ENCODE results near the gene SLC23A2. TPM values are rescaled to one million over a fixed set of nuclear protein-coding genes. Genes with fewer than 3 reads are reported as not detected.

SLC23A2 gene
- total RNA-seq, 4 donors from 2014 or later = 2.6 to 3.6 (median 3.1) TPM

DNA sequence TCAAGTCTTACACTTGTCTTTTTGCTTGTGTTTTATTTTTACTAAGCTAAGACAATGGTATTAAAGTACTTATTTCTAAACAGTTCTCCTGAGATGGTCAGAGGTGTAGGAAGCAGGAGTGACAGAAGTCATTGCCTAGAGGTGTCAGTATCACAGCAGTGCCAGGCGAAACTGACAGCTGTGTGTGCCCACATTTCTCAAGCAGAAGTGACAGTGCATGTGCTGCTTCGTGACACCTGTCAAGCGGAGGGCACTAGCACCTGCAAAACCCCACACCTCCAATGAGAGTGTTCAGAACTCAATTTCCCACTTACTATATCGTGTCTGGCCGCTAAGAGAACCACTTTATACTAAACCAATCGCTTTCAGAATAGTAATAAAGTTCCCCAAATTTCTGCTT lies 82.8 kb downstream of the SLC23A2 start:
- Histone ChIP-seq H3K27me3 (no peaks in the 10 kb centered on the region), H3K27ac (no peak overlapping the region), H3K36me3 (no peaks in the 10 kb centered on the region), H3K4me3 (no peak overlapping the region), H3K9me3 (no peaks in the 10 kb centered on the region), H3K4me1 (no peaks in the 10 kb centered on the region)
- intact Hi-C loops (cut with DNase I; ENCODE audit: low total_unique reads) (no loop called here), in situ Hi-C loops (cut with MboI; ENCODE audit: low sequenced_read_pairs in 4 of 4) (no loop called here)
- no peak for TF ChIP-seq POLR2A (IDR thresholded peaks at IDR 0.05)
- no peak for TF ChIP-seq CTCF (IDR thresholded peaks at IDR 0.05 in 4 of 5, conservative IDR thresholded peaks at IDR 0.05 in 1 of 5)
- ATAC-seq (no peak), DNase-seq (no peak)

DNA sequence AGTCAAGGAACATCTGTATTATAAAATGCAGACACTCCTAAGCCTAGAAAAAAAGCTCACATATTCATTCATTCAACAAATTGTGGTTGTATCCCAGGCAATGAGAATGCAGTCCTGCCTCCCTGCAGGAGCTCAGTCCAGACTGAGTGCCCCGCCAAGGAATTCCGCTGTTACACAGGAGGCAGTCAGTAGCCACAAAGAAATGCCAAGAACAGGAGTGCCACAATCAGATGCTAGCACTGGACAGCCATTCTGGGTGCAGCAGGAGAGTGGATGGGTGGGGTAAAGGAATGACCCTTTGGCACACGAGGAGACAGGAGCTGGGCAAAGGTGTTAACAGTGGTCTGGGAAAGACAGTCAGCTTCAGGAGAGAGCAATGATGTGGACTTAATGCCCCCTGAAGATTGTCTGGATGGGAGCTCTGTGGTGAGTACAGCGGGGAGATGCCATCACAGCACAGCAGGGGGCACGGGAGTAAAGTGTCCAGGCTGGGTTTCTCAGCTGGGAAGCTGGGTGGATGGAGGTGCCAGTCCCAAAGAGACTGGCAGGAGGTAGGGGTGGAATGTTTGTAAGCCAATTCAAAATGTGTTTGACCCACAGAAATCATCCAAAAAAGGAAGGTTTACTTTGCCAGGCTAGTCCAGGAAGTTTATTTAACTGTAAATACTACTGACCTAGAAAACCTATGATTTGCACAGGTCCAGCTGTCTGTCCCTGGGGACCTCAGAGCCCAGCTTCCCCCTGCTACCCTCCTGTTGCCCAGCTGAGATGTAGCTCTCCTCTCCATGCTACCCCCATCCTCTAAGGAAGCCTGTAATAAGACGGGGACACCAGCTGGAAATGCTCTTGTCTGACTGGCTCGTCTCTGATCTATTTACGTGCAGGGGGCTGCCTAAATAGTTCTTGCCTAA lies 84.1 kb downstream of the SLC23A2 start:
- ATAC-seq = no peak
- in situ Hi-C loops (cut with MboI; ENCODE audit: low sequenced_read_pairs in 4 of 4) = no loop called here

DNA sequence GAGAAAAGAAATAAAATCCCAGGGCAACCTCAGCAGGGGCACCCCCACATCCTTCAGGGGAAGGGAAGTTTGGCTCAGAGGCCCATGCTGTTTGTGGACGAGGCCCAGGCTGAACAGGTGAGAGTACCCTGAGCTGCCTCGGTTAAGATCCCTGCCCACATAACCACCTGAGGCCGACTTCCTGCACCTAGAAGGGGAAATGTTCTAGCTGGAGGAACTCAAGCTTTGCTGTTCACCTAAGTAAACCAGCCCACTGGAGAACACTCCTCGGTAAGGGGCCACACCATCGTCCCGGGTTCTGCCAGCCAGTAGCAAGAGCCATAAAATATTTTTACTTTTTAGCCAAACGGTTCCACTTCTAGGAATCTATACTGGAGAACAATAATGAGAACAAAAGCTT lies 88.2 kb downstream of the SLC23A2 start:
- H3K27ac ChIP-seq = no peak overlapping the region
- intact Hi-C loops (cut with DNase I; ENCODE audit: low total_unique reads) = no loop called here
- H3K4me1 ChIP-seq = no peaks in the 10 kb centered on the region
- H3K9me3 ChIP-seq = no peaks in the 10 kb centered on the region
- TF ChIP-seq CTCF (IDR thresholded peaks at IDR 0.05 in 4 of 5, conservative IDR thresholded peaks at IDR 0.05 in 1 of 5) (no peak), POLR2A (IDR thresholded peaks at IDR 0.05) (no peak)
- in situ Hi-C loops (cut with MboI; ENCODE audit: low sequenced_read_pairs in 4 of 4) = no loop called here
- no peak overlapping the region for H3K4me3 ChIP-seq
- DNase-seq (no peak), ATAC-seq (no peak)
- no peaks in the 10 kb centered on the region for H3K27me3 ChIP-seq
- no peaks in the 10 kb centered on the region for H3K36me3 ChIP-seq

More for the DNA sequence above, 84.1 kb downstream of the SLC23A2 start:
- no peaks in the 10 kb centered on the region for H3K36me3 ChIP-seq
- H3K27me3 ChIP-seq = no peaks in the 10 kb centered on the region
- no peak for TF ChIP-seq CTCF (IDR thresholded peaks at IDR 0.05 in 4 of 5, conservative IDR thresholded peaks at IDR 0.05 in 1 of 5)
- no peak for TF ChIP-seq POLR2A (IDR thresholded peaks at IDR 0.05)
- intact Hi-C loops (cut with DNase I; ENCODE audit: low total_unique reads) = no loop called here
- DNase-seq = no peak
- H3K4me3 ChIP-seq = no peak overlapping the region
- H3K27ac ChIP-seq = no peak overlapping the region
- no peaks in the 10 kb centered on the region for H3K9me3 ChIP-seq
- no peaks in the 10 kb centered on the region for H3K4me1 ChIP-seq

DNA sequence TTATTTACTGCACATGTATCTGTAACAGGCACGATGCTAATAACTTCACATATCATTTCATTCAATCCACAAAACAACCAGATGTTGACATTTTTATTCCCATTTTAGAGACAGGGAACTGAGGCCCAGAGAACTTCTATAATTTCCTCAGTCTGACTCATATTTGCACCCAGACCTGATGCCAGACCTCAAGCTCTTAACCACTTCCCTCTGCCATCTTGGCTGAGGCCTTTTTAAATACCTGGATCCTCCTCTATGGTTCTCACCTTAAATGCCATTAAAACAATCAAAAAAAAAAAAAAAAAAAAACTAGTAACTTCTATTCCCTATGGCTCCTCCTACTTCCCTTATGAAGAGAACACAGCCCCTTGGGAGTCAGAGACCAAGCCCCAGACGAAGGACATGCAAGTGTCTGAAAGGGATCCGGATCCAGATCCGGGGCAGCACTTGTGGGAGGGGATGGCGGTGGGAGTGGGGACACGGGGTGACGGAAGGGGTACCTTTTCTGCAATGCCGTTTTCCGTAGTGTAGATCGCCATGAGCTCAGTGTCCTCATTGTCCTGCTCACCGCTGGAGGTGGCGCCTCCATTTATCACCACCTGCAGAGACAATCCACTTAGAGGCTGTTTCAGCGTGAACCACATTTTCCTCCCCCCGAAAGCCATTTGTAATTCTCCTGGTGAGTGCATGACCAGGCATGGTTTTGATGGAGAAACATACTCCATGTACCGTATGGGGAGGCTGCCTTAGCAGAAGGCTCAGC lies 88.7 kb downstream of the SLC23A2 start:
- Histone ChIP-seq H3K9me3 (no peaks in the 10 kb centered on the region), H3K27ac (no peak overlapping the region), H3K27me3 (no peaks in the 10 kb centered on the region), H3K4me1 (no peaks in the 10 kb centered on the region), H3K4me3 (no peak overlapping the region), H3K36me3 (no peaks in the 10 kb centered on the region)
- DNase-seq = no peak
- in situ Hi-C loops (cut with MboI; ENCODE audit: low sequenced_read_pairs in 4 of 4) (no loop called here), intact Hi-C loops (cut with DNase I; ENCODE audit: low total_unique reads) (no loop called here)
- ATAC-seq = no peak
- TF ChIP-seq POLR2A (IDR thresholded peaks at IDR 0.05) (no peak), CTCF (IDR thresholded peaks at IDR 0.05 in 4 of 5, conservative IDR thresholded peaks at IDR 0.05 in 1 of 5) (no peak)
